Smooth muscle cell (in vitro differentiated cells): ENCODE data around the gene PRPF18. TPM values are rescaled to one million over a fixed set of nuclear protein-coding genes. Genes with fewer than 3 reads are reported as not detected.

Experiments
- DNase-seq: peaks from one replicate; lab custom pipeline; 2025; ENCODE audit not compliant: unreplicated experiment; lab: John Stamatoyannopoulos, UW
- H2AFZ ChIP-seq: fragments of 200-600 bp; sonication (generic); 2 replicates; pipeline ENCODE4 v1.6.0; 2016; ENCODE audit warnings: antibody characterized with exemption, low read depth, mild to moderate bottlenecking
- H3F3A ChIP-seq: fragments of 200-600 bp; sonication (generic); 2 replicates; pipeline ENCODE4 v1.6.0; 2017; ENCODE audit warnings: antibody characterized with exemption, low read depth
- H3K27ac ChIP-seq: fragments of 200-600 bp; sonication (generic); 2 replicates; pipeline ENCODE4 v1.5.1; 2016; ENCODE audit warnings: low read depth, mild to moderate bottlenecking
- H3K27me3 ChIP-seq: fragments of 200-600 bp; sonication (generic); 2 replicates; pipeline ENCODE4 v1.6.1; 2016; ENCODE audit warnings: low read depth, mild to moderate bottlenecking
- H3K36me3 ChIP-seq: fragments of 200-600 bp; sonication (generic); 2 replicates; pipeline ENCODE4 v1.5.1; 2016; ENCODE audit warnings: low read depth
- H3K4me1 ChIP-seq: fragments of 200-600 bp; sonication (generic); 2 replicates; pipeline ENCODE4 v1.5.1; 2016; ENCODE audit warnings: low read depth
- H3K4me2 ChIP-seq: fragments of 200-600 bp; sonication (generic); 2 replicates; pipeline ENCODE4 v1.6.0; 2016; ENCODE audit warnings: mild to moderate bottlenecking
- H3K4me3 ChIP-seq: fragments of 200-600 bp; sonication (generic); 2 replicates; pipeline ENCODE4 v1.5.1; 2016; ENCODE audit warnings: mild to moderate bottlenecking
- H3K79me2 ChIP-seq: fragments of 200-600 bp; sonication (generic); 2 replicates; pipeline ENCODE4 v1.6.0; 2016; ENCODE audit warnings: low read depth, mild to moderate bottlenecking
- H3K9ac ChIP-seq: fragments of 200-600 bp; sonication (generic); 2 replicates; pipeline ENCODE4 v1.6.0; 2016; ENCODE audit warnings: low read depth
- H3K9me3 ChIP-seq: fragments of 200-600 bp; sonication (generic); replicated peaks from 2 replicates; pipeline ENCODE4 v1.5.1; 2016; ENCODE audit warnings: low read depth
- H4K20me1 ChIP-seq: fragments of 200-600 bp; sonication (generic); 2 replicates; pipeline ENCODE4 v1.6.0; 2016; ENCODE audit warnings: low read depth
- WGBS: methylation state at CpG from one replicate; pipeline ENCODE4 v1.1.7; 2016; ENCODE audit warnings: low lambda C conversion rate; 5-methylcytosine and 5-hydroxymethylcytosine counted together
- polyA plus RNA-seq: library from polyadenylated mRNA; unstranded; fragments of >200 nt; fragmentation: Nextera tagmentation; extraction: Ambion mirVana; gene quantifications from 2 replicates; pipeline ENCODE4 v1.2.1, GENCODE V29; 2016
- total RNA-seq: library from RNA; depleted of rRNA; stranded (reverse); fragments of >200 nt; gene quantifications from 2 replicates; pipeline ENCODE4 v1.2.3, GENCODE V29; 2014
- TF ChIP-seq, protein P1 (sequence below): fragments of 200-600 bp; sonication (generic); IDR thresholded peaks from 2 replicates; pipeline ENCODE4 v1.5.1; 2017; ENCODE audit warnings: borderline replicate concordance, mild to moderate bottlenecking, antibody characterized with exemption; ENCODE audit not compliant: insufficient read depth, poor library complexity, severe bottlenecking

Gene PRPF18
- total and polyA plus RNA-seq, 2 experiments from 2014 or later = 22.4 to 36.9 TPM

DNA sequence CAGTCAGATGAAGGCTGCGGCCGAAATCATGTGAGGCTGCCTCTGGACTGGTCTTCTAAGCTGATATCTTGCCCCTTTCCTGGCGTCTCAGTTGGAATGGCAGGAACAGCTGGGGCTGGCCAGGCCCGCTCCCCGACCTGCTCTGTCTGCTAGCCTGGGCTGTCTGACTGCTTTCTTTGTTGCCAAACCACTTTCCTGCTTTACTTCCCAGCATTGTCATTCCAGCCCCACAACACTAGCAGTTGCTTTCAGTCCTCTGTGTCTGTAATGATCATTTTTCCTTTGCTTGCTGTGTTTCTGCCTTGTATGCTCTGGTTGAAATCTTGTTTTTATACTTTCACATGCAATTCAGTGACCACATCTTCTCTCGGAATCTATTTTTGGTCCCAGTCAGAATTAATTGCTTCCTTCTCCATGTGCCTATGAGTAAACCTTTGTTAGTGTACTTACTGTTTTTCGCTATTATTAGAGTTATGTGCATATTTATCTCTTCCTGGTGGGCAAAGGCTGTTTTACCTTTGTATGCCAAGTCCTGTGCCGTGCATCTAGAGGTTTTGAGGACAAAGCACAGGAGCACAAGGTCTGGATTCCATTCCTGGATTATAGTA is 21.6 kb downstream of the PRPF18 start:
- H3K9me3 ChIP-seq = no peaks in the 10 kb centered on the region
- no peak overlapping the region for H2AFZ ChIP-seq
- no peaks in the 10 kb centered on the region for H3K4me1 ChIP-seq
- H3K36me3 ChIP-seq = peaks cover 12% of the 10 kb centered on the region
- DNase-seq = no peak
- H3K79me2 ChIP-seq = no peaks in the 10 kb centered on the region
- H4K20me1 ChIP-seq = no peaks in the 10 kb centered on the region
- no peak overlapping the region for H3K4me3 ChIP-seq
- H3K27me3 ChIP-seq = no peaks in the 10 kb centered on the region
- H3K4me2 ChIP-seq = no peak overlapping the region
- WGBS = 85% methylated on average over 8 of the region's 8 CpGs
- no peaks in the 10 kb centered on the region for H3F3A ChIP-seq
- no peak overlapping the region for H3K9ac ChIP-seq
- H3K27ac ChIP-seq = peak overlapping the region; percentile 31
- TF ChIP-seq, protein P1, sequence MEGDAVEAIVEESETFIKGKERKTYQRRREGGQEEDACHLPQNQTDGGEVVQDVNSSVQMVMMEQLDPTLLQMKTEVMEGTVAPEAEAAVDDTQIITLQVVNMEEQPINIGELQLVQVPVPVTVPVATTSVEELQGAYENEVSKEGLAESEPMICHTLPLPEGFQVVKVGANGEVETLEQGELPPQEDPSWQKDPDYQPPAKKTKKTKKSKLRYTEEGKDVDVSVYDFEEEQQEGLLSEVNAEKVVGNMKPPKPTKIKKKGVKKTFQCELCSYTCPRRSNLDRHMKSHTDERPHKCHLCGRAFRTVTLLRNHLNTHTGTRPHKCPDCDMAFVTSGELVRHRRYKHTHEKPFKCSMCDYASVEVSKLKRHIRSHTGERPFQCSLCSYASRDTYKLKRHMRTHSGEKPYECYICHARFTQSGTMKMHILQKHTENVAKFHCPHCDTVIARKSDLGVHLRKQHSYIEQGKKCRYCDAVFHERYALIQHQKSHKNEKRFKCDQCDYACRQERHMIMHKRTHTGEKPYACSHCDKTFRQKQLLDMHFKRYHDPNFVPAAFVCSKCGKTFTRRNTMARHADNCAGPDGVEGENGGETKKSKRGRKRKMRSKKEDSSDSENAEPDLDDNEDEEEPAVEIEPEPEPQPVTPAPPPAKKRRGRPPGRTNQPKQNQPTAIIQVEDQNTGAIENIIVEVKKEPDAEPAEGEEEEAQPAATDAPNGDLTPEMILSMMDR = no peak

DNA sequence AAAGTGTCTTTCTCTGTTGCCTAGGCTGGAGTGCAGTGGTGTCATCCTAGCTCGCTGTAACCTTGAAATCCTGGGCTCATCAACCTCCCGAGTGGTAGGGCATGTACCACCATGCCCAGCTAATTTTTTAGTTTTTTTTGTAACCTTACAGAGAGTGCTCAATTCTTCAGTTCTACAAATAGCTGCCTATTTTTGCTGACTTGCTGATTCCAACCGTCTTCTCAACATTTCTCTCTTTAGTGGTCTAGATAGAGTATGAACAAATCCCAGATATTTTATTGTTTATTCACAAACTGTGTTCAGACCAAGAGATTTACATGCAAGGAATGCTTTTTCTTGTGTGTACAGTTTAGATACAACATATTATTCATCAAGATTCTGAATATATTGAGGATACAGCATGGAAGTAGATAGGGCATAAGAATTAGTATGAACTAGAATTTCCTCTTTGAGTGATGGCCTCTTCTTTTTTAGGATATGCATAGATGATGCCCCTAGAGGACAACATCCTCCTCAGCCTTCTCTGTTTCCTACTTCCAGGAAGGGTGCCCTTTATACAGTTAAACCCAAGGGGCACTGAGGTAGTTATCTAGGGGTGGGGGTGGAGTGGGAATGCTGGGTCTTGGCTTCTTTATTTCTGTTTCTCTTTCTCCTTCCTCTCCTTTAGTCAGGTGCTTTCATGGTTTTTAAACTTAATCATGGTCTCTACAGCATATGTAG is 26.0 kb downstream of the PRPF18 start:
- H3K4me1 ChIP-seq = peaks cover 18% of the 10 kb centered on the region
- 95% methylated on average over 3 of the region's 3 CpGs for WGBS
- peaks cover 13% of the 10 kb centered on the region for H3K36me3 ChIP-seq
- H3K9ac ChIP-seq = no peak overlapping the region
- DNase-seq = no peak
- TF ChIP-seq, protein P1 = no peak
- no peak overlapping the region for H3K4me2 ChIP-seq
- H3K9me3 ChIP-seq = no peaks in the 10 kb centered on the region
- H3K4me3 ChIP-seq = no peak overlapping the region
- H4K20me1 ChIP-seq = no peaks in the 10 kb centered on the region
- H3K79me2 ChIP-seq = no peaks in the 10 kb centered on the region
- H3F3A ChIP-seq = no peaks in the 10 kb centered on the region
- H3K27me3 ChIP-seq = no peaks in the 10 kb centered on the region
- H2AFZ ChIP-seq = no peak overlapping the region
- H3K27ac ChIP-seq = no peak overlapping the region

DNA sequence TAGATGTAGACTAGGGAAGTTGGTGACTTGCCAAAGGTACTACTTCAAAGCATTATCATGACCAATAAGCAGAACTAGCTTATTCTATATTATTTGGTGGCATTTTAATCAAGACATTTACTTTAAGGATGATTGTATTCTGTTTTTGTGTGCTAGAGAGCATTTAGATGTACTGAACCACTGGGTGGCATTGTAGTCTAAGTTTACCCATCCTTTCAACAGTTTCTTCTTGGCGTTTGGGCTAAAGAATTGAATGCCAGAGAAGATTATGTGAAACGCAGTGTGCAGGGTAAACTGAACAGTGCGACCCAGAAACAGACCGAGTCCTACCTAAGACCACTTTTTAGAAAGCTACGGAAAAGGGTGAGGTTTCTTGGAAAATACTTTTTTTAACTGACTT is 26.8 kb downstream of the PRPF18 start:
- TF ChIP-seq, protein P1 = peak; percentile 27
- Histone ChIP-seq H3K79me2 (no peaks in the 10 kb centered on the region), H3K4me1 (peaks cover 18% of the 10 kb centered on the region), H3K4me2 (no peak overlapping the region), H4K20me1 (no peaks in the 10 kb centered on the region), H3K9ac (no peak overlapping the region), H3K36me3 (peaks cover 13% of the 10 kb centered on the region), H3K27me3 (no peaks in the 10 kb centered on the region), H2AFZ (no peak overlapping the region), H3K9me3 (no peaks in the 10 kb centered on the region), H3K4me3 (no peak overlapping the region), H3K27ac (no peak overlapping the region), H3F3A (no peaks in the 10 kb centered on the region)
- DNase-seq = no peak
- WGBS = 67% methylated on average over 5 of the region's 5 CpGs
